IMR-90 (cell line): Measurements from ENCODE around the gene ZNF581.

Source experiments
- BHLHE40 ChIP-seq: fragments of 150-350 bp; IDR thresholded peaks from 2 replicates; pipeline ENCODE4 v1.6.1; 2016; ENCODE audit warnings: mild to moderate bottlenecking, low read depth, low read length
- CEBPB ChIP-seq: IDR thresholded peaks from 2 replicates; pipeline ENCODE4 v1.6.1; 2012; ENCODE audit warnings: low read depth, low read length, improper control_type of control experiment
- CTCF ChIP-seq: conservative IDR thresholded peaks from 2 replicates; pipeline ENCODE4 v1.5.1; 2012; ENCODE audit warnings: mild to moderate bottlenecking, low read depth, low read length, improper control_type of control experiment
- FOS ChIP-seq: fragments of 150-350 bp; IDR thresholded peaks from 2 replicates; pipeline ENCODE4 v1.6.1; 2016; ENCODE audit warnings: low read depth, low read length
- MAFK ChIP-seq: IDR thresholded peaks from 2 replicates; pipeline ENCODE4 v1.6.1; 2012; ENCODE audit warnings: low read depth, low read length, improper control_type of control experiment
- MXI1 ChIP-seq: IDR thresholded peaks from 2 replicates; pipeline ENCODE4 v1.6.1; 2012; ENCODE audit warnings: low read depth, mild to moderate bottlenecking, low read length, moderate library complexity, borderline replicate concordance
- NFE2L2 ChIP-seq: fragments of 150-350 bp; IDR thresholded peaks from 2 replicates; pipeline ENCODE4 v1.6.1; 2016; ENCODE audit warnings: low read depth, mild to moderate bottlenecking, low read length
- POLR2A ChIP-seq: IDR thresholded peaks from 2 replicates; pipeline ENCODE4 v1.6.1; 2012; ENCODE audit warnings: mild to moderate bottlenecking, low read depth, low read length
- RAD21 ChIP-seq: IDR thresholded peaks from 2 replicates; pipeline ENCODE4 v1.6.1; 2012; ENCODE audit warnings: low read length, improper control_type of control experiment
- RFX5 ChIP-seq: IDR thresholded peaks from 2 replicates; pipeline ENCODE4 v1.8.0; 2012; ENCODE audit warnings: low read depth, mild to moderate bottlenecking, low read length, moderate library complexity
- SMC3 ChIP-seq: fragments of 150-350 bp; IDR thresholded peaks from 2 replicates; pipeline ENCODE4 v1.6.1; 2016; ENCODE audit warnings: low read depth, mild to moderate bottlenecking, antibody characterized with exemption, low read length, moderate library complexity

- TF ChIP-seq POLR2A = no peak
- no peak for TF ChIP-seq RFX5
- no peak for TF ChIP-seq BHLHE40
- no peak for TF ChIP-seq CTCF
- no peak for TF ChIP-seq CEBPB
- TF ChIP-seq RAD21 = no peak
- TF ChIP-seq MXI1 = no peak
- no peak for TF ChIP-seq FOS
- no peak for TF ChIP-seq NFE2L2
- no peak for TF ChIP-seq MAFK
- no peak for TF ChIP-seq SMC3
Observed at GRCh38 chr19:55611300-55611982, 32.0 kb upstream of the ZNF581 start.
